ENCODE measurements around the gene OR2M4. TPM values are rescaled to one million over a fixed set of nuclear protein-coding genes. Genes with fewer than 3 reads are reported as not detected.

The OR2M4 gene
- total and polyA plus RNA-seq, 10 of the 15 experiments (the other 5 are each of a cell fraction or from before 2014, with no cell fraction given) = not detected

DNA sequence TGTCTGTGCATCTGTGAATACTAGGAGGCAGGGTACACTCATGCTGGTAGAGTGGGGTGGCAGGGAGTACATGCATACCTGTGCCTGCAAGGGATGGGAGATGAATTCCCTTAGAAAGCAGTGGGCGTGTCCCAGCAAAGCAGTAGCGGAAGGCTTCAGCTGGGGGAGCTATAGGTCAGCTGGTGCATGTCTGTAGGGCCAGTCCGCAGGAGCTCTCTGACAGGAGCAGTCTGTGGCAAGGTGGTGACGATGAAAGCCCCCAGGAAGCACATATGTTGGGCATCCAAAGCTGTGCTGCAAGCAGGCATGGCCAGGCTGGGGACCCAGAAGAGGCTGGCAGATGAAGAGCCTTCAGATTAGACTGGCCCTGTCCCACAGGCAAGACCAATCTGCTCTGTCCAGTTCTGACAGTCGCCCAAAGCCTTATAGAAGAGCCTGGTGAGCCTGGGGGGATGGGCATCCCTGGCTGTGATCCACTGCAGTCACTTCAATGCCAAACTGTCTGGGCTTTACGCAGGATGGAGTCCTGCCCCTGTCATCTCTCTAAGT is 1.8 kb upstream of the OR2M4 start:
- Histone ChIP-seq H3K27ac (ENCODE audit: control insufficient read depth, insufficient read depth) (no peak overlapping the region), H3K4me1 (ENCODE audit: control insufficient read depth, insufficient read depth, low read length) (no peaks in the 10 kb centered on the region), H3K4me2 (ENCODE audit: control insufficient read depth, insufficient read depth) (no peak overlapping the region), H2AFZ (ENCODE audit: control insufficient read depth, low read depth, low read length) (no peak overlapping the region), H3K4me3 (no peak overlapping the region), H3K9me3 (replicated peaks; ENCODE audit: control insufficient read depth, insufficient read depth, low read length) (no peaks in the 10 kb centered on the region), H3K9ac (ENCODE audit: control insufficient read depth, insufficient read depth, low read length) (no peak overlapping the region), H3K79me2 (ENCODE audit: control insufficient read depth, insufficient read depth, low read length) (no peaks in the 10 kb centered on the region), H4K20me1 (ENCODE audit: control insufficient read depth, insufficient read depth) (no peaks in the 10 kb centered on the region), H3K27me3 (replicated peaks in 1 of 2; ENCODE audit: control insufficient read depth in 2 of 2, insufficient read depth in 2 of 2, low read length in 1 of 2) (no peaks in the 10 kb centered on the region), H3K36me3 (ENCODE audit: control insufficient read depth in 2 of 2, insufficient read depth in 2 of 2, low read length in 1 of 2) (no peaks in the 10 kb centered on the region)
- WGBS (ENCODE audit: insufficient coverage, insufficient replicate concordance, low lambda C conversion rate, missing lambda C conversion rate) = 39% methylated on average over 6 of the region's 6 CpGs
- ChIA-PET RAD21 (ENCODE audit: unreplicated experiment) (no interaction called here), CTCF (interaction anchor here (0.7 to 1.0 kb wide), 3 partner anchors 12 to 629 kb away, joined by 3 read pairs; no protein-coding TSS in a partner anchor), POLR2A (no interaction called here), SMC1A (ENCODE audit: uncharacterized antibody, unreplicated experiment) (interaction anchor here (1.0 kb wide), 1 partner anchor 23 kb away, joined by 4 read pairs; no protein-coding TSS in a partner anchor)
- no peak for DNase-seq (ENCODE audit: low read depth, low spot score)
- BruUV-seq (replicated peaks) = no TSS peak
- no peak for FAIRE-seq
- in situ Hi-C loops (cut with MboI) (no loop called here), intact Hi-C loops (cut with micrococcal nuclease; ENCODE audit: unreplicated experiment) (no loop called here)
- peak; percentile 56 for ATAC-seq
- TF ChIP-seq MTA3 (IDR thresholded peaks at IDR 0.05; ENCODE audit: borderline replicate concordance, low read length) = no peak
- TF ChIP-seq, protein P1, sequence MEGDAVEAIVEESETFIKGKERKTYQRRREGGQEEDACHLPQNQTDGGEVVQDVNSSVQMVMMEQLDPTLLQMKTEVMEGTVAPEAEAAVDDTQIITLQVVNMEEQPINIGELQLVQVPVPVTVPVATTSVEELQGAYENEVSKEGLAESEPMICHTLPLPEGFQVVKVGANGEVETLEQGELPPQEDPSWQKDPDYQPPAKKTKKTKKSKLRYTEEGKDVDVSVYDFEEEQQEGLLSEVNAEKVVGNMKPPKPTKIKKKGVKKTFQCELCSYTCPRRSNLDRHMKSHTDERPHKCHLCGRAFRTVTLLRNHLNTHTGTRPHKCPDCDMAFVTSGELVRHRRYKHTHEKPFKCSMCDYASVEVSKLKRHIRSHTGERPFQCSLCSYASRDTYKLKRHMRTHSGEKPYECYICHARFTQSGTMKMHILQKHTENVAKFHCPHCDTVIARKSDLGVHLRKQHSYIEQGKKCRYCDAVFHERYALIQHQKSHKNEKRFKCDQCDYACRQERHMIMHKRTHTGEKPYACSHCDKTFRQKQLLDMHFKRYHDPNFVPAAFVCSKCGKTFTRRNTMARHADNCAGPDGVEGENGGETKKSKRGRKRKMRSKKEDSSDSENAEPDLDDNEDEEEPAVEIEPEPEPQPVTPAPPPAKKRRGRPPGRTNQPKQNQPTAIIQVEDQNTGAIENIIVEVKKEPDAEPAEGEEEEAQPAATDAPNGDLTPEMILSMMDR (IDR thresholded peaks at IDR 0.05 in 2 of 3, conservative IDR thresholded peaks at IDR 0.05 in 1 of 3; ENCODE audit: control insufficient read depth in 2 of 3, extremely low read depth in 1 of 3, insufficient read depth in 1 of 3, low read depth in 3 of 3, low read length in 3 of 3) = 0 out of 6 replicates have a peak, but pooled peaks of 1 of the 3 experiments have one; percentile 5

DNA sequence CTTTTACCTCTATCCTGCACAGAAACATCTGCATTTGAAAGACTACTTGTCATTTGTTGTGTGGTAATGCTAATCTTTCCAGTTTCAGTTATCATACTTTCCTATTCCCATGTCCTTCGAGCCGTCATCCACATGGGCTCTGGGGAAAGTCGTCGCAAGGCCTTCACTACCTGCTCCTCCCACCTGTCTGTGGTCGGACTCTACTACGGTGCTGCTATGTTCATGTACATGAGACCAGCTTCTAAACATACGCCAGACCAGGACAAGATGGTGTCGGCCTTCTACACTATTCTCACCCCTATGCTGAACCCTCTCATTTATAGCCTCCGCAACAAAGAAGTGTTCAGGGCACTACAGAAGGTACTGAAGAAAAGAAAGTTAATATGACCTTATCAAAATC is 8.3 kb downstream of the OR2M4 start:
- in situ Hi-C loops (cut with MboI) = no loop called here
- WGBS (ENCODE audit: insufficient coverage, insufficient replicate concordance, low lambda C conversion rate, missing lambda C conversion rate) = 73% methylated on average over 9 of the region's 9 CpGs
- BruUV-seq (replicated peaks) = no TSS peak
- ATAC-seq (no peak), FAIRE-seq (no peak), DNase-seq (ENCODE audit: low read depth, low spot score) (no peak)
- Histone ChIP-seq H3K27ac (ENCODE audit: control insufficient read depth, insufficient read depth) (no peak overlapping the region), H3K4me2 (ENCODE audit: control insufficient read depth, insufficient read depth) (no peak overlapping the region), H3K4me3 (no peak overlapping the region), H3K9me3 (replicated peaks; ENCODE audit: control insufficient read depth, insufficient read depth, low read length) (no peaks in the 10 kb centered on the region), H3K36me3 (ENCODE audit: control insufficient read depth in 2 of 2, insufficient read depth in 2 of 2, low read length in 1 of 2) (no peaks in the 10 kb centered on the region), H3K27me3 (replicated peaks in 1 of 2; ENCODE audit: control insufficient read depth in 2 of 2, insufficient read depth in 2 of 2, low read length in 1 of 2) (no peaks in the 10 kb centered on the region), H2AFZ (ENCODE audit: control insufficient read depth, low read depth, low read length) (no peak overlapping the region), H3K4me1 (ENCODE audit: control insufficient read depth, insufficient read depth, low read length) (no peaks in the 10 kb centered on the region), H3K79me2 (ENCODE audit: control insufficient read depth, insufficient read depth, low read length) (no peaks in the 10 kb centered on the region), H4K20me1 (ENCODE audit: control insufficient read depth, insufficient read depth) (no peaks in the 10 kb centered on the region), H3K9ac (ENCODE audit: control insufficient read depth, insufficient read depth, low read length) (no peak overlapping the region)
- RAD21 ChIA-PET (ENCODE audit: unreplicated experiment) = no interaction called here
- intact Hi-C loops (cut with micrococcal nuclease; ENCODE audit: unreplicated experiment) = no loop called here
- CTCF ChIA-PET = no interaction called here
- SMC1A ChIA-PET (ENCODE audit: uncharacterized antibody, unreplicated experiment) = interaction anchor here (0.5 to 1.2 kb wide), 3 partner anchors 10 to 565 kb away, joined by 3 to 4 read pairs (median 4); no protein-coding TSS in a partner anchor
- POLR2A ChIA-PET = no interaction called here
- no peak for TF ChIP-seq KLF5 (IDR thresholded peaks at IDR 0.05; ENCODE audit: partially characterized antibody)
- no peak for TF ChIP-seq SRF (IDR thresholded peaks at IDR 0.05; ENCODE audit: low read depth in 2 of 2, low read length in 2 of 2)
- TF ChIP-seq, protein P2, sequence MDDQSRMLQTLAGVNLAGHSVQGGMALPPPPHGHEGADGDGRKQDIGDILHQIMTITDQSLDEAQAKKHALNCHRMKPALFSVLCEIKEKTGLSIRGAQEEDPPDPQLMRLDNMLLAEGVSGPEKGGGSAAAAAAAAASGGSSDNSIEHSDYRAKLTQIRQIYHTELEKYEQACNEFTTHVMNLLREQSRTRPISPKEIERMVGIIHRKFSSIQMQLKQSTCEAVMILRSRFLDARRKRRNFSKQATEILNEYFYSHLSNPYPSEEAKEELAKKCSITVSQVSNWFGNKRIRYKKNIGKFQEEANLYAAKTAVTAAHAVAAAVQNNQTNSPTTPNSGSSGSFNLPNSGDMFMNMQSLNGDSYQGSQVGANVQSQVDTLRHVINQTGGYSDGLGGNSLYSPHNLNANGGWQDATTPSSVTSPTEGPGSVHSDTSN (IDR thresholded peaks at IDR 0.05; ENCODE audit: insufficient replicate concordance, low read depth, low read length) = no peak
- no peak for TF ChIP-seq LARP7 (IDR thresholded peaks at IDR 0.05)
- TF ChIP-seq, protein P3, sequence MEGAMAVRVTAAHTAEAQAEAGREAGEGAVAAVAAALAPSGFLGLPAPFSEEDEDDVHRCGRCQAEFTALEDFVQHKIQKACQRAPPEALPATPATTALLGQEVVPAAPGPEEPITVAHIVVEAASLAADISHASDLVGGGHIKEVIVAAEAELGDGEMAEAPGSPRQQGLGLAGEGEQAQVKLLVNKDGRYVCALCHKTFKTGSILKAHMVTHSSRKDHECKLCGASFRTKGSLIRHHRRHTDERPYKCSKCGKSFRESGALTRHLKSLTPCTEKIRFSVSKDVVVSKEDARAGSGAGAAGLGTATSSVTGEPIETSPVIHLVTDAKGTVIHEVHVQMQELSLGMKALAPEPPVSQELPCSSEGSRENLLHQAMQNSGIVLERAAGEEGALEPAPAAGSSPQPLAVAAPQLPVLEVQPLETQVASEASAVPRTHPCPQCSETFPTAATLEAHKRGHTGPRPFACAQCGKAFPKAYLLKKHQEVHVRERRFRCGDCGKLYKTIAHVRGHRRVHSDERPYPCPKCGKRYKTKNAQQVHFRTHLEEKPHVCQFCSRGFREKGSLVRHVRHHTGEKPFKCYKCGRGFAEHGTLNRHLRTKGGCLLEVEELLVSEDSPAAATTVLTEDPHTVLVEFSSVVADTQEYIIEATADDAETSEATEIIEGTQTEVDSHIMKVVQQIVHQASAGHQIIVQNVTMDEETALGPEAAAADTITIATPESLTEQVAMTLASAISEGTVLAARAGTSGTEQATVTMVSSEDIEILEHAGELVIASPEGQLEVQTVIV (IDR thresholded peaks at IDR 0.05; ENCODE audit: borderline replicate concordance, partially characterized antibody) = no peak
- TF ChIP-seq BCL11A (IDR thresholded peaks at IDR 0.05; ENCODE audit: low read depth, low read length) = no peak
- TF ChIP-seq, protein P4, sequence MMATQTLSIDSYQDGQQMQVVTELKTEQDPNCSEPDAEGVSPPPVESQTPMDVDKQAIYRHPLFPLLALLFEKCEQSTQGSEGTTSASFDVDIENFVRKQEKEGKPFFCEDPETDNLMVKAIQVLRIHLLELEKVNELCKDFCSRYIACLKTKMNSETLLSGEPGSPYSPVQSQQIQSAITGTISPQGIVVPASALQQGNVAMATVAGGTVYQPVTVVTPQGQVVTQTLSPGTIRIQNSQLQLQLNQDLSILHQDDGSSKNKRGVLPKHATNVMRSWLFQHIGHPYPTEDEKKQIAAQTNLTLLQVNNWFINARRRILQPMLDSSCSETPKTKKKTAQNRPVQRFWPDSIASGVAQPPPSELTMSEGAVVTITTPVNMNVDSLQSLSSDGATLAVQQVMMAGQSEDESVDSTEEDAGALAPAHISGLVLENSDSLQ (IDR thresholded peaks at IDR 0.05) = no peak
